Activated naive CD4-positive, alpha-beta T cell treated with anti-CD3 and anti-CD28 coated beads for 36 hours (primary cell): Measurements from ENCODE around the gene CRK. TPM values are rescaled to one million over a fixed set of nuclear protein-coding genes. Genes with fewer than 3 reads are reported as not detected.
A peak's percentile ranks its signal among the peaks of the same experiment; 100 is the strongest.

Experiments
- CTCF ChIA-PET: fragments of 350-600 bp; sonication (Branson Sonifier 250); formaldehyde crosslinking; loops from one replicate; lab custom pipeline; 2021; ENCODE audit warnings: antibody characterized with exemption; lab: Charles Lee
- DNase-seq: peaks from one replicate; pipeline ENCODE4 v3.0.0-alpha.2; 2020
- H3K27ac Mint-ChIP-seq: one replicate; pipeline ENCODE4 v1.8.0; 2021; ENCODE audit warnings: mild to moderate bottlenecking, mixed read lengths
- H3K27me3 Mint-ChIP-seq: one replicate; pipeline ENCODE4 v1.8.0; 2021; ENCODE audit warnings: low read depth, mixed read lengths
- H3K36me3 Mint-ChIP-seq: one replicate; pipeline ENCODE4 v1.8.0; 2021; ENCODE audit warnings: low read depth, mixed read lengths
- H3K4me1 Mint-ChIP-seq: one replicate; pipeline ENCODE4 v1.8.0; 2021; ENCODE audit warnings: low read depth, mixed read lengths
- H3K4me3 Mint-ChIP-seq: one replicate; pipeline ENCODE4 v1.8.0; 2021; ENCODE audit warnings: mild to moderate bottlenecking, moderate library complexity, mixed read lengths
- H3K9me3 Mint-ChIP-seq: one replicate; pipeline ENCODE4 v1.8.0; 2021; ENCODE audit warnings: mixed read lengths
- intact Hi-C: fragments of 100-400 bp; cut with micrococcal nuclease; formaldehyde crosslinking; loops from one replicate; pipeline ENCODE4 v1.15.1; 2023
- total RNA-seq, 2 experiments: library from RNA; stranded (reverse); gene quantifications; one replicate each; pipeline ENCODE4 v1.2.3, GENCODE V29; 2021

The CRK gene
- total RNA-seq, 2 experiments from 2014 or later: 10.6 to 14.1 TPM

- Mint-ChIP-seq H3K27me3 (peaks cover 8% of the 10 kb centered on the region), H3K9me3 (no peaks in the 10 kb centered on the region), H3K4me1 (peaks cover 20% of the 10 kb centered on the region), H3K4me3 (peak within 1 kb of the TSS; percentile 84), H3K36me3 (no peaks in the 10 kb centered on the region), H3K27ac (peak within 1 kb of the TSS; percentile 69)
- intact Hi-C loops: no loop called here
- CTCF ChIA-PET: no interaction called here
- no peak for DNase-seq
These were observed 36.5 kb upstream of the CRK start, which contains the start of gene MYO1C for GRCh38 chr17:1492249-1493206. Gene MYO1C, minus strand, starts transcription at chr17:1492686. Its CDS starts 199 bp downstream, at chr17:1492487.

- Mint-ChIP-seq H3K36me3 (no peaks in the 10 kb centered on the region), H3K9me3 (no peaks in the 10 kb centered on the region), H3K27ac (peak overlapping the region; percentile 69), H3K4me3 (peak overlapping the region; percentile 84), H3K4me1 (peaks cover 26% of the 10 kb centered on the region), H3K27me3 (peaks cover 8% of the 10 kb centered on the region)
- CTCF ChIA-PET: no interaction called here
- intact Hi-C loops: no loop called here
- peak; percentile 37 for DNase-seq
These were observed 35.6 kb upstream of the CRK start for GRCh38 chr17:1491443-1492248.

- Mint-ChIP-seq H3K9me3 (no peaks in the 10 kb centered on the region), H3K4me1 (peaks cover 29% of the 10 kb centered on the region), H3K4me3 (peak overlapping the region; percentile 82), H3K36me3 (no peaks in the 10 kb centered on the region), H3K27ac (no peak overlapping the region), H3K27me3 (peaks cover 8% of the 10 kb centered on the region)
- DNase-seq: peak; percentile 70
- CTCF ChIA-PET: no interaction called here
- intact Hi-C loops: no loop called here
These were observed 34.8 kb upstream of the CRK start for GRCh38 chr17:1490643-1491442.

GRCh38 chr17:1488826-1489270, 32.8 kb upstream of the CRK start:
- peaks cover 32% of the 10 kb centered on the region for H3K4me1 Mint-ChIP-seq
- H3K27ac Mint-ChIP-seq: no peak overlapping the region
- no peaks in the 10 kb centered on the region for H3K36me3 Mint-ChIP-seq
- no peak for DNase-seq
- H3K27me3 Mint-ChIP-seq: peaks cover 8% of the 10 kb centered on the region
- CTCF ChIA-PET: interaction anchor here (1.5 kb wide), 1 partner anchor 124 kb away, joined by 9 read pairs; no protein-coding TSS in a partner anchor
- intact Hi-C loops: loop anchor here (1.0 kb wide), 1 partner anchor 27 kb away; the partner anchor contains the start of gene INPP5K
- H3K9me3 Mint-ChIP-seq: no peaks in the 10 kb centered on the region
- peak overlapping the region; percentile 52 for H3K4me3 Mint-ChIP-seq

GRCh38 chr17:1487939-1488825, 32.1 kb upstream of the CRK start:
- H3K4me1 Mint-ChIP-seq: peaks cover 32% of the 10 kb centered on the region
- H3K36me3 Mint-ChIP-seq: no peaks in the 10 kb centered on the region
- no peaks in the 10 kb centered on the region for H3K9me3 Mint-ChIP-seq
- H3K4me3 Mint-ChIP-seq: peak overlapping the region; percentile 78
- DNase-seq: peak; percentile 59
- peaks cover 8% of the 10 kb centered on the region for H3K27me3 Mint-ChIP-seq
- no peak overlapping the region for H3K27ac Mint-ChIP-seq
- CTCF ChIA-PET: interaction anchor here (1.5 kb wide), 1 partner anchor 123 kb away, joined by 9 read pairs; no protein-coding TSS in a partner anchor
- intact Hi-C loops: loop anchor here (1.0 kb wide), 2 partner anchors 28 to 32 kb away; partner anchors contain the start of genes CRK and INPP5K

- no peaks in the 10 kb centered on the region for H3K36me3 Mint-ChIP-seq
- H3K27ac Mint-ChIP-seq: peak overlapping the region; percentile 21
- CTCF ChIA-PET: no interaction called here
- peaks cover 26% of the 10 kb centered on the region for H3K4me1 Mint-ChIP-seq
- intact Hi-C loops: loop anchor here (1.0 kb wide), 1 partner anchor 31 kb away; the partner anchor contains the start of gene CRK
- peak overlapping the region; percentile 78 for H3K4me3 Mint-ChIP-seq
- DNase-seq: peak; percentile 74
- H3K9me3 Mint-ChIP-seq: no peaks in the 10 kb centered on the region
- peaks cover 5% of the 10 kb centered on the region for H3K27me3 Mint-ChIP-seq
These were observed 31.0 kb upstream of the CRK start for GRCh38 chr17:1486802-1487695.

GRCh38 chr17:1485423-1486376, 29.7 kb upstream of the CRK start:
- H3K36me3 Mint-ChIP-seq: no peaks in the 10 kb centered on the region
- CTCF ChIA-PET: no interaction called here
- no peak overlapping the region for H3K27ac Mint-ChIP-seq
- no peaks in the 10 kb centered on the region for H3K9me3 Mint-ChIP-seq
- DNase-seq: peak; percentile 65
- peaks cover 2% of the 10 kb centered on the region for H3K27me3 Mint-ChIP-seq
- H3K4me3 Mint-ChIP-seq: peak overlapping the region; percentile 64
- intact Hi-C loops: no loop called here
- peaks cover 21% of the 10 kb centered on the region for H3K4me1 Mint-ChIP-seq

GRCh38 chr17:1484676-1485422, 28.8 kb upstream of the CRK start:
- H3K27ac Mint-ChIP-seq: no peak overlapping the region

GRCh38 chr17:1484060-1484535, 28.1 kb upstream of the CRK start:
- intact Hi-C loops: no loop called here
- Mint-ChIP-seq H3K27ac (no peak overlapping the region), H3K27me3 (peaks cover 2% of the 10 kb centered on the region), H3K4me1 (peaks cover 17% of the 10 kb centered on the region), H3K36me3 (peaks cover 2% of the 10 kb centered on the region), H3K9me3 (no peaks in the 10 kb centered on the region), H3K4me3 (peak overlapping the region; percentile 39)
- CTCF ChIA-PET: interaction anchor here (0.5 kb wide), 1 partner anchor 1067 kb away, joined by 3 read pairs; no protein-coding TSS in a partner anchor
- DNase-seq: no peak

More at GRCh38 chr17:1484676-1485422, 28.8 kb upstream of the CRK start:
- intact Hi-C loops: no loop called here
- Mint-ChIP-seq H3K36me3 (no peaks in the 10 kb centered on the region), H3K4me3 (peak overlapping the region; percentile 68), H3K27me3 (peaks cover 2% of the 10 kb centered on the region), H3K4me1 (peaks cover 17% of the 10 kb centered on the region), H3K9me3 (no peaks in the 10 kb centered on the region)
- CTCF ChIA-PET: interaction anchor here (0.5 kb wide), 1 partner anchor 1068 kb away, joined by 3 read pairs; no protein-coding TSS in a partner anchor
- DNase-seq: peak; percentile 33
